Mucosa of descending colon (tissue), 3 donors: ENCODE results near the gene GPC3. TPM values are rescaled to one million over a fixed set of nuclear protein-coding genes. Genes with fewer than 3 reads are reported as not detected.

Experiments
- ATAC-seq: fragments of 200-7000 bp; cut with Tn5 transposase; one replicate; pipeline ENCODE4 v1.9.1; 2020; ENCODE audit warnings: mild to moderate bottlenecking, moderate library complexity
- DNase-seq, 3 donors: peaks; one replicate each; pipeline ENCODE4 v3.0.0-alpha.2; 2020
- H3K36me3 ChIP-seq: fragments of 200-600 bp; one replicate; pipeline ENCODE4 v1.8.0; 2021; ENCODE audit warnings: low read depth, mild to moderate bottlenecking
- H3K4me1 ChIP-seq: fragments of 200-600 bp; one replicate; pipeline ENCODE4 v1.8.0; 2021; ENCODE audit warnings: low read depth, mild to moderate bottlenecking
- H3K4me3 ChIP-seq: fragments of 200-600 bp; one replicate; pipeline ENCODE4 v1.8.0; 2021; ENCODE audit warnings: mild to moderate bottlenecking
- H3K9me3 ChIP-seq: fragments of 200-600 bp; one replicate; pipeline ENCODE4 v1.8.0; 2021; ENCODE audit warnings: mild to moderate bottlenecking
- CTCF ChIP-seq: fragments of 200-600 bp; IDR thresholded peaks from one replicate; pipeline ENCODE4 v1.8.0; 2022; ENCODE audit warnings: antibody characterized with exemption, mild to moderate bottlenecking
- intact Hi-C, 2 donors: fragments of 100-400 bp; cut with DNase I in 1 of 2; cut with micrococcal nuclease in 1 of 2; formaldehyde crosslinking; loops; one replicate each; pipeline versions ENCODE4 v1.11.0 to v1.11.1; 2022; cut with DNase I, micrococcal nuclease
- total RNA-seq, 3 donors: library from RNA; stranded (reverse); fragmentation: NEBNext Ultra II Directional in 2 of 3; extraction: Animal tissue kit (Norgen Biotek cat#: 25700) in 2 of 3; gene quantifications; one replicate each; pipeline versions ENCODE4 v1.2.1 to v1.2.4, GENCODE V29; 2021 to 2023
- donor health status: DM: no; HTN: no; CAD: no; lungs with moderate emphysema.
- donor health status: DM: no; HTN: no; CAD: no.
- donor health status: DM: no; HTN: yes; CAD: no.

The GPC3 gene
- total RNA-seq, 3 donors from 2014 or later: 0.55 to 2.8 (median 2.1) TPM

- Histone ChIP-seq H3K36me3 (no peaks in the 10 kb centered on the region), H3K9me3 (no peaks in the 10 kb centered on the region), H3K4me1 (no peaks in the 10 kb centered on the region), H3K4me3 (no peak overlapping the region)
- no peak for TF ChIP-seq CTCF
- ATAC-seq (no peak), DNase-seq (no peak)
- intact Hi-C loops: no loop called here
Measured at GRCh38 chrX:133961046-133961445, 24.3 kb downstream of the GPC3 start.

GRCh38 chrX:133959972-133960371 is 25.4 kb downstream of the GPC3 start:
- DNase-seq (no peak), ATAC-seq (no peak)
- H3K9me3 ChIP-seq: no peaks in the 10 kb centered on the region
- no peaks in the 10 kb centered on the region for H3K4me1 ChIP-seq
- no peak for TF ChIP-seq CTCF
- no peak overlapping the region for H3K4me3 ChIP-seq
- intact Hi-C loops: no loop called here
- no peaks in the 10 kb centered on the region for H3K36me3 ChIP-seq

GRCh38 chrX:133958997-133959688 is 26.3 kb downstream of the GPC3 start:
- no peak for DNase-seq
- TF ChIP-seq CTCF: no peak
- intact Hi-C loops: no loop called here
- Histone ChIP-seq H3K4me3 (no peak overlapping the region), H3K36me3 (no peaks in the 10 kb centered on the region), H3K9me3 (no peaks in the 10 kb centered on the region), H3K4me1 (no peaks in the 10 kb centered on the region)
- ATAC-seq: no peak

GRCh38 chrX:133956570-133957340 is 28.6 kb downstream of the GPC3 start:
- DNase-seq (no peak), ATAC-seq (no peak)
- intact Hi-C loops: no loop called here
- H3K4me3 ChIP-seq: no peak overlapping the region
- H3K4me1 ChIP-seq: no peaks in the 10 kb centered on the region
- H3K36me3 ChIP-seq: no peaks in the 10 kb centered on the region
- H3K9me3 ChIP-seq: no peaks in the 10 kb centered on the region
- TF ChIP-seq CTCF: no peak

- Histone ChIP-seq H3K36me3 (no peaks in the 10 kb centered on the region), H3K9me3 (no peaks in the 10 kb centered on the region), H3K4me1 (no peaks in the 10 kb centered on the region), H3K4me3 (no peak overlapping the region)
- no peak for ATAC-seq
- no peak for TF ChIP-seq CTCF
- no peak for DNase-seq
- intact Hi-C loops: no loop called here
Measured at GRCh38 chrX:133953785-133954355, 31.5 kb downstream of the GPC3 start.
